ENCODE data around the gene ZNF777.
"Not testable (repeated sequence)": the region's sequence is repeated elsewhere in the genome, so short reads cannot be mapped to it uniquely, and the experiment has no call there.

GRCh38 chr7:149388550-149389335, 72.1 kb downstream of the ZNF777 start:
- not testable (repeated sequence) for TF ChIP-seq CTCF (IDR thresholded peaks at IDR 0.05); ZFX (IDR thresholded peaks at IDR 0.05; ENCODE audit: borderline replicate concordance)

Data from 22Rv1 (cell line).